Gastroesophageal sphincter (tissue), 3 donors: ENCODE results near the gene INTS7.

ENCODE experiments used
- CTCF ChIP-seq, 4 experiments: fragments of 200-600 bp in 2 of 4; fragments of 450-650 bp in 2 of 4; sonication (generic) in 1 of 4; IDR thresholded peaks; one replicate each; pipeline ENCODE4 v1.5.1; 2017 to 2019; ENCODE audit warnings: antibody characterized with exemption in 4 of 4, mild to moderate bottlenecking in 2 of 4, moderate library complexity in 2 of 4
- POLR2A ChIP-seq, 2 donors: fragments of 450-650 bp; IDR thresholded peaks; one replicate each; pipeline ENCODE4 v1.6.1; 2017; ENCODE audit warnings: antibody characterized with exemption in 2 of 2, mild to moderate bottlenecking in 2 of 2, moderate library complexity in 1 of 2
- POLR2AphosphoS5 ChIP-seq: sonication (generic); formaldehyde crosslinking; IDR thresholded peaks from one replicate; pipeline ENCODE4 v1.6.1; 2017; ENCODE audit warnings: antibody characterized with exemption

DNA sequence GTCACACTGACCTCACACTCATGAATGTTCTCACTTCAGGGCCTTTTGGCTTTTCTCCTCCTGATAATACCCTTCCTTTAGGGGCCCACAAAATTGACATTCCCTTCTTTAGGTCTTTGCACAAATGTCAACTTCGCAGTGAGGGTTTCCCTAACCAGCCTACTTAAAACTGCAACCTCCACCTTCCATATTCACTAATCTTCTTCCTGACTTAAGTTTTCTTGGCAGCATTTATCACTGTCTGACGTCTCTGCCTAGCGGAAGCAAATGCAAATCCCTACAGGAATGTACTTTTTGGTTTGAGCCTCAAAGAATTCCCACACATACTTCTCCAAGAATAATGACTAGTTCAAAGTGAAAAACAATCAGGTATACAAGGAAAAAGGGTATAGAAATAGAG lies 32.8 kb downstream of the INTS7 start:
- TF ChIP-seq CTCF (IDR thresholded peaks at IDR 0.05) = no peak
- no peak for TF ChIP-seq POLR2A (IDR thresholded peaks at IDR 0.05)
- TF ChIP-seq POLR2AphosphoS5 = no peak
